Progenitor cell of endocrine pancreas (in vitro differentiated cells): ENCODE results near the gene LIPT2. TPM values are rescaled to one million over a fixed set of nuclear protein-coding genes. Genes with fewer than 3 reads are reported as not detected.

Source experiments
- DNase-seq: peaks from one replicate; pipeline ENCODE4 v3.0.0; 2021; ENCODE audit warnings: low spot score; ENCODE audit not compliant: unreplicated experiment
- H3K27ac Mint-ChIP-seq: 2 replicates; pipeline ENCODE4 v1.8.0; 2021; ENCODE audit warnings: mild to moderate bottlenecking, moderate library complexity, mixed read lengths
- H3K27me3 Mint-ChIP-seq: 2 replicates; pipeline ENCODE4 v1.8.0; 2021; ENCODE audit warnings: mixed read lengths
- H3K36me3 Mint-ChIP-seq: 2 replicates; pipeline ENCODE4 v1.8.0; 2022; ENCODE audit warnings: mixed read lengths; ENCODE audit not compliant: insufficient read depth
- H3K4me1 Mint-ChIP-seq: 2 replicates; pipeline ENCODE4 v1.8.0; 2021; ENCODE audit warnings: low read depth, mixed read lengths
- H3K4me3 Mint-ChIP-seq: 2 replicates; pipeline ENCODE4 v1.8.0; 2021; ENCODE audit warnings: low read depth, mild to moderate bottlenecking, moderate library complexity, mixed read lengths
- H3K9me3 Mint-ChIP-seq: 2 replicates; pipeline ENCODE4 v1.8.0; 2021; ENCODE audit warnings: low read depth, mixed read lengths
- CTCF ChIP-seq: fragments of 200-600 bp; sonication (generic); IDR thresholded peaks from one replicate; pipeline ENCODE4 v1.5.0; 2021; ENCODE audit warnings: antibody characterized with exemption, mild to moderate bottlenecking; ENCODE audit not compliant: unreplicated experiment
- total RNA-seq: library from RNA; stranded (reverse); gene quantifications from 2 replicates; pipeline ENCODE4 v1.2.1, GENCODE V29; 2021

The LIPT2 gene
- total RNA-seq, 1 donor from 2014 or later: 9.1 TPM

GRCh38 chr11:74468521-74468920, 25.0 kb downstream of the LIPT2 start:
- no peak overlapping the region for H3K27ac Mint-ChIP-seq
- H3K27me3 Mint-ChIP-seq: peaks cover 59% of the 10 kb centered on the region
- H3K4me3 Mint-ChIP-seq: no peak overlapping the region
- no peak for DNase-seq
- no peaks in the 10 kb centered on the region for H3K36me3 Mint-ChIP-seq
- no peaks in the 10 kb centered on the region for H3K9me3 Mint-ChIP-seq
- TF ChIP-seq CTCF: no peak
- H3K4me1 Mint-ChIP-seq: peaks cover 2% of the 10 kb centered on the region

DNA sequence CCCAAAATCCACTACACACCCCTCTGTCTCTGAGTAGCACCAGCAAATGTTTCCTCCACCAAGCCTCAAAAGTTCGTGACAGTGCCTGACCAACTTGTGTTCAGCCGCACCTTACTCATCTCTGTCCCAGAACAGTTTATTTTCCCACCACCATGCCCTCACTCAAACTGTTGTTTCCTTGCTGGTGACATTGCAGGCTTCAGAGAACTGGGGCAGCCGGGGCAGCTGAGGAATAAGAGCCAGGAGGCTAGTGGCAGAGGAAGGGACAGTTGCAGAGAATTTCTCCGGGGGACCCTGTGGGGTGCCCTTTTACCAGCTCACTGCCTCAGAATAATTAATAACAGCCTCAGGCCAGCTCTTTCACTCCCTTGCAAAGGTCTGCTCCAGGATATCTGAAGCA, 25.5 kb downstream of the LIPT2 start:
- Mint-ChIP-seq H3K27ac (no peak overlapping the region), H3K27me3 (peaks cover 61% of the 10 kb centered on the region), H3K9me3 (no peaks in the 10 kb centered on the region), H3K4me3 (peak overlapping the region; percentile 67), H3K36me3 (no peaks in the 10 kb centered on the region), H3K4me1 (peaks cover 2% of the 10 kb centered on the region)
- no peak for DNase-seq
- no peak for TF ChIP-seq CTCF

DNA sequence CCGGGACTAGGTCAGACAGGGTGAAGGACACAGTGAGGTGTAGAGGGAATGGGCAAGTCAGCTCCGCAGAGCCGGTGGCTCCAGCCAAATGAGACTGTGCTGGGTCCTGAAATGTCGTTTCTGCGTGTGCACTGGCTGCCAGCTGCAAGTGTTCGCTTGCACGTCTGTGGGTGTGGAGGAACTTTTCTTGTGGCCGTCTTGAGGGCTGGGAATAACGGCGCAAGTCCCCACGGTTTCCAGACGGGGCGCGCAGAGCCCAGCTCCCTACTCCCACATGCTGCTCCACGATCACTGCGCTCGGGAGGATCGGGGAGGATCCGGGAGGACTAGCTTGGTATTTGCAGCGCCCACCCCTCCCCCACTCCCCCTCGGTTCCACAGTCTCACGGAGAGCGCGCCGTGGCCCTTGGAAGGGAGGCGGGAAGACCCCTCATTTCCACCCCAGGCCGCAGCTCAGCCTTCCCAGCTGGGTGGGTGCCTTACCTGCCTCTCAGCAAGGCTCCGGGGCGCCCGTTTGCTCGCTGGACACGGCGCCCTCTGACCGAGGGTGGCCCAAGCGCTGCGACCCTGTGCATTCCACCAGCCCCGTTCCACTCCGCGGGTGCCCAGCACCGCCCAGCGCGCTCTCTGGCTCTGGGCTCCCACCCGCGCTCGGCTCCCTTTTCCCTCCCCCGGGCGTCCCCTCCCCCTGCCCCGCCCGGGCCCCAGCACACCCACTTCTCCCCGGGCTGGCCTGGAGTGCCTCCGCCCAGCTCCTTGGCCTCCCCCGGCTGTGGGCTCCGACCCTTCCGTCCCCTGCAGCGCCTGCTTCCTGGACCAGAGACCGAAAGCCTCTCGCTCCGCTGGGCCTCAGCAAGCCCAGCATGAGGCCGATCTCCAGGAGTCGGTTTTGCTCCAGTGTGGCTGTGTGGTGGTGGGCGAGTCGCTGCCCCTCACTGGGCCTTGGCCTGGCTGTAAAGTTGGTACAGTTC, 26.3 kb downstream of the LIPT2 start, which contains the start of gene KCNE3:
Gene KCNE3, minus strand, starts transcription at position 634 of the 970 bp plus-strand sequence. CDS start 9,986 bp downstream, outside the sequence.
- TF ChIP-seq CTCF: no peak
- Mint-ChIP-seq H3K9me3 (no peaks in the 10 kb centered on the region), H3K36me3 (no peaks in the 10 kb centered on the region), H3K27me3 (peaks cover 57% of the 10 kb centered on the region), H3K27ac (no peak within 1 kb of the TSS), H3K4me3 (peak within 1 kb of the TSS; percentile 67), H3K4me1 (peaks cover 2% of the 10 kb centered on the region)
- DNase-seq: no peak

DNA sequence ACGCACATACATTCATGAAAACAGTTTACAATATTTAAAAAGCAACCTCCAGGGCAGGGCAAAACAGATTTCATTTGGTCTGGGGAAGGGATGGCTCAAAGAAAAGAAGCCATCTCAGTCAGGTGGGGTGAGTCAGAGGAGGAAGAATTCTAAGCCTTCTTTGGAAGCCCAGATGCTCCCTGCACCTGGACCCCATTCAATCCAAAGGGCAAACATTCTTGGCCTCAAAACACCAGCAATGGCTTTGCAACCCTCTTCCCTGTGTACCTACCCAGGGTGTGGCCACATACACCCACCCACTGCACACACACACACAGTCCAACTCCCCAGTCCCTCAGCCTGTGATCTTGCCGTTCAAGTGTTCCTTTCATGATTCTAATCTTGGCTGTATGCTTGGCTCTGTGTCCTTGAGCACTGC, 28.2 kb downstream of the LIPT2 start:
- TF ChIP-seq CTCF: no peak
- DNase-seq: no peak
- Mint-ChIP-seq H3K36me3 (no peaks in the 10 kb centered on the region), H3K9me3 (no peaks in the 10 kb centered on the region), H3K27me3 (peaks cover 46% of the 10 kb centered on the region), H3K4me1 (peaks cover 2% of the 10 kb centered on the region), H3K27ac (no peak overlapping the region), H3K4me3 (no peak overlapping the region)

DNA sequence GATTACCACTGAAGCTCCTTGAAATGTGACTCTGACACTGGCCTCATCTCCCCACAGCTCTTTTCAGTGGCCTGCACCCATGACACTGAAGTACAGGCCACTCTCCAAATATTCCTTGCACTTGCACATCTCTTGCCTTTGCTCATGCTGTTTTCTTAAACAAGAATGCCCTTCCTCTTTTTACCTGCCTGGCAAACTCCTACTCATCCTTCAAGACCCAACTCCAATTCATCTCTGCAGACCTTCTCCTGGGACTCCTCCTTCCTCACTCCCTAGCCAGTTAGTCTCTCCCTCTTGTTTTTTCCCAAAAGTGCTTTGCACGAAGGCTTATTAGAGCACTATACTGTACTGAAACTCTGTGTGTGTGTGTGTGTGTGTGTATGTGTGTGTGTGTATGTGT, 28.8 kb downstream of the LIPT2 start:
- H3K36me3 Mint-ChIP-seq: no peaks in the 10 kb centered on the region
- TF ChIP-seq CTCF: no peak
- peaks cover 46% of the 10 kb centered on the region for H3K27me3 Mint-ChIP-seq
- no peak overlapping the region for H3K27ac Mint-ChIP-seq
- DNase-seq: no peak
- H3K4me1 Mint-ChIP-seq: peaks cover 2% of the 10 kb centered on the region
- H3K9me3 Mint-ChIP-seq: no peaks in the 10 kb centered on the region
- no peak overlapping the region for H3K4me3 Mint-ChIP-seq
